Stimulated activated effector memory CD8-positive, alpha-beta T cell treated with anti-CD3 and anti-CD28 coated beads, Interleukin-12 subunit alpha, Interleukin-12 subunit beta, amount 100 ng/mL, for 72 hours (primary cell): ENCODE results near the gene TPH2.

Experiments
- ATAC-seq: fragments of 150-1000 bp; cut with Tn5 transposase; 2 replicates; pipeline ENCODE4 v1.10.0; 2021
- DNase-seq, 2 donors: peaks; one replicate each; pipeline ENCODE4 v3.0.0; 2021 to 2022; ENCODE audit warnings: low spot score in 2 of 2
- H3K27ac Mint-ChIP-seq: one replicate; pipeline ENCODE4 v1.8.0; 2022; ENCODE audit warnings: mild to moderate bottlenecking, mixed read lengths
- H3K36me3 Mint-ChIP-seq: one replicate; pipeline ENCODE4 v1.8.0; 2022; ENCODE audit warnings: mild to moderate bottlenecking, mixed read lengths
- H3K4me1 Mint-ChIP-seq: one replicate; pipeline ENCODE4 v1.8.0; 2022; ENCODE audit warnings: mixed read lengths
- H3K4me3 Mint-ChIP-seq: one replicate; pipeline ENCODE4 v1.8.0; 2022; ENCODE audit warnings: mild to moderate bottlenecking, mixed read lengths
- H3K9me3 Mint-ChIP-seq: one replicate; pipeline ENCODE4 v1.8.0; 2022; ENCODE audit warnings: mixed read lengths

TPH2 gene

GRCh38 chr12:72037006-72037795 is 98.6 kb downstream of the TPH2 start:
- no peaks in the 10 kb centered on the region for H3K4me1 Mint-ChIP-seq
- no peak overlapping the region for H3K27ac Mint-ChIP-seq
- peaks cover 3% of the 10 kb centered on the region for H3K9me3 Mint-ChIP-seq
- H3K36me3 Mint-ChIP-seq, result no peaks in the 10 kb centered on the region
- DNase-seq, result no peak
- ATAC-seq, result no peak
- no peak overlapping the region for H3K4me3 Mint-ChIP-seq

GRCh38 chr12:72041811-72042210 is 103.2 kb downstream of the TPH2 start:
- peaks cover 3% of the 10 kb centered on the region for H3K9me3 Mint-ChIP-seq
- DNase-seq (no peak), ATAC-seq (no peak)
- no peak overlapping the region for H3K27ac Mint-ChIP-seq
- no peak overlapping the region for H3K4me3 Mint-ChIP-seq
- no peaks in the 10 kb centered on the region for H3K36me3 Mint-ChIP-seq
- no peaks in the 10 kb centered on the region for H3K4me1 Mint-ChIP-seq

GRCh38 chr12:72053604-72054003 is 115.0 kb downstream of the TPH2 start:
- no peak overlapping the region for H3K27ac Mint-ChIP-seq
- DNase-seq (no peak), ATAC-seq (no peak)
- H3K4me3 Mint-ChIP-seq, result no peak overlapping the region
- no peaks in the 10 kb centered on the region for H3K36me3 Mint-ChIP-seq
- no peaks in the 10 kb centered on the region for H3K4me1 Mint-ChIP-seq
- no peaks in the 10 kb centered on the region for H3K9me3 Mint-ChIP-seq

- no peaks in the 10 kb centered on the region for H3K4me1 Mint-ChIP-seq
- peaks cover 1% of the 10 kb centered on the region for H3K9me3 Mint-ChIP-seq
- no peaks in the 10 kb centered on the region for H3K36me3 Mint-ChIP-seq
- DNase-seq, result no peak
- no peak for ATAC-seq
- no peak overlapping the region for H3K27ac Mint-ChIP-seq
- H3K4me3 Mint-ChIP-seq, result no peak overlapping the region
These were observed 115.9 kb downstream of the TPH2 start for GRCh38 chr12:72054511-72054910.

- H3K36me3 Mint-ChIP-seq, result no peaks in the 10 kb centered on the region
- no peaks in the 10 kb centered on the region for H3K4me1 Mint-ChIP-seq
- H3K9me3 Mint-ChIP-seq, result peaks cover 2% of the 10 kb centered on the region
- H3K27ac Mint-ChIP-seq, result no peak overlapping the region
- ATAC-seq (no peak), DNase-seq (no peak)
- no peak overlapping the region for H3K4me3 Mint-ChIP-seq
These were observed 118.8 kb downstream of the TPH2 start for GRCh38 chr12:72057330-72057914.

GRCh38 chr12:72063073-72063472 is 124.4 kb downstream of the TPH2 start:
- H3K4me3 Mint-ChIP-seq, result no peak overlapping the region
- ATAC-seq, result no peak
- H3K4me1 Mint-ChIP-seq, result no peaks in the 10 kb centered on the region
- H3K36me3 Mint-ChIP-seq, result no peaks in the 10 kb centered on the region
- peaks cover 2% of the 10 kb centered on the region for H3K9me3 Mint-ChIP-seq
- H3K27ac Mint-ChIP-seq, result no peak overlapping the region
- DNase-seq, result no peak

- Mint-ChIP-seq H3K36me3 (no peaks in the 10 kb centered on the region), H3K4me1 (no peaks in the 10 kb centered on the region), H3K9me3 (peaks cover 8% of the 10 kb centered on the region), H3K27ac (no peak overlapping the region), H3K4me3 (no peak overlapping the region)
- ATAC-seq, result no peak
- DNase-seq, result no peak
These were observed 132.4 kb downstream of the TPH2 start for GRCh38 chr12:72071030-72071429.

- Mint-ChIP-seq H3K36me3 (no peaks in the 10 kb centered on the region), H3K4me1 (no peaks in the 10 kb centered on the region), H3K9me3 (peaks cover 8% of the 10 kb centered on the region), H3K4me3 (no peak overlapping the region), H3K27ac (no peak overlapping the region)
- no peak for DNase-seq
- no peak for ATAC-seq
These were observed 134.1 kb downstream of the TPH2 start for GRCh38 chr12:72072592-72073212.

GRCh38 chr12:72074065-72074464 is 135.4 kb downstream of the TPH2 start:
- Mint-ChIP-seq H3K4me1 (no peaks in the 10 kb centered on the region), H3K9me3 (peaks cover 8% of the 10 kb centered on the region), H3K4me3 (no peak overlapping the region), H3K36me3 (no peaks in the 10 kb centered on the region), H3K27ac (no peak overlapping the region)
- DNase-seq (no peak), ATAC-seq (no peak)

GRCh38 chr12:72074956-72075355 is 136.3 kb downstream of the TPH2 start:
- DNase-seq, result no peak
- Mint-ChIP-seq H3K9me3 (peaks cover 11% of the 10 kb centered on the region), H3K27ac (no peak overlapping the region), H3K4me3 (no peak overlapping the region), H3K4me1 (no peaks in the 10 kb centered on the region), H3K36me3 (no peaks in the 10 kb centered on the region)
- ATAC-seq, result no peak

GRCh38 chr12:72075401-72075800 is 136.8 kb downstream of the TPH2 start:
- DNase-seq (no peak), ATAC-seq (no peak)

GRCh38 chr12:72075891-72076557 is 137.4 kb downstream of the TPH2 start:
- DNase-seq (no peak), ATAC-seq (no peak)
- Mint-ChIP-seq H3K9me3 (peaks cover 11% of the 10 kb centered on the region), H3K36me3 (no peaks in the 10 kb centered on the region), H3K4me3 (no peak overlapping the region), H3K4me1 (no peaks in the 10 kb centered on the region), H3K27ac (no peak overlapping the region)

More at GRCh38 chr12:72075401-72075800, 136.8 kb downstream of the TPH2 start:
- Mint-ChIP-seq H3K4me1 (no peaks in the 10 kb centered on the region), H3K36me3 (no peaks in the 10 kb centered on the region), H3K4me3 (no peak overlapping the region), H3K27ac (no peak overlapping the region), H3K9me3 (peaks cover 11% of the 10 kb centered on the region)

GRCh38 chr12:72076558-72076915 is 137.9 kb downstream of the TPH2 start:
- DNase-seq (no peak), ATAC-seq (no peak)
- no peaks in the 10 kb centered on the region for H3K36me3 Mint-ChIP-seq
- no peak overlapping the region for H3K27ac Mint-ChIP-seq
- H3K4me3 Mint-ChIP-seq, result no peak overlapping the region
- H3K9me3 Mint-ChIP-seq, result peaks cover 8% of the 10 kb centered on the region
- H3K4me1 Mint-ChIP-seq, result no peaks in the 10 kb centered on the region

GRCh38 chr12:72077111-72077820 is 138.6 kb downstream of the TPH2 start:
- DNase-seq (no peak), ATAC-seq (no peak)
- H3K9me3 Mint-ChIP-seq, result peaks cover 4% of the 10 kb centered on the region
- no peaks in the 10 kb centered on the region for H3K36me3 Mint-ChIP-seq
- no peaks in the 10 kb centered on the region for H3K4me1 Mint-ChIP-seq
- no peak overlapping the region for H3K4me3 Mint-ChIP-seq
- no peak overlapping the region for H3K27ac Mint-ChIP-seq

GRCh38 chr12:72081777-72082176 is 143.1 kb downstream of the TPH2 start:
- H3K4me3 Mint-ChIP-seq, result no peak overlapping the region
- DNase-seq (no peak), ATAC-seq (no peak)
- H3K4me1 Mint-ChIP-seq, result no peaks in the 10 kb centered on the region
- no peak overlapping the region for H3K27ac Mint-ChIP-seq
- H3K9me3 Mint-ChIP-seq, result peaks cover 3% of the 10 kb centered on the region
- no peaks in the 10 kb centered on the region for H3K36me3 Mint-ChIP-seq
